Lung (tissue), 12 donors: ENCODE results near the gene NCOA7. TPM values are rescaled to one million over a fixed set of nuclear protein-coding genes. Genes with fewer than 3 reads are reported as not detected.

Source experiments
- ATAC-seq: fragments of 200-7000 bp; cut with Tn5 transposase; one replicate; pipeline ENCODE4 v1.9.1; 2020; ENCODE audit warnings: moderate number of reproducible peaks; ENCODE audit not compliant: insufficient read depth, low FRiP score
- DNase-seq, 3 donors: peaks; one replicate each; pipeline ENCODE4 v3.0.0-alpha.2; 2013 to 2017
- H3K27ac ChIP-seq, 2 donors: one replicate each; pipeline ENCODE4 v1.5.1; 2013; ENCODE audit warnings: mild to moderate bottlenecking in 2 of 2, moderate library complexity in 2 of 2, control low read depth in 1 of 2, inconsistent platforms in 1 of 2, low read depth in 1 of 2, low read length in 1 of 2
- H3K27me3 ChIP-seq, 3 donors: one replicate each; pipeline ENCODE4 v1.5.1; 2013; ENCODE audit warnings: low read length in 2 of 3; ENCODE audit not compliant: control insufficient read depth in 3 of 3, insufficient read depth in 3 of 3
- H3K36me3 ChIP-seq, 4 donors: one replicate each; pipeline ENCODE4 v1.5.1; 2013; ENCODE audit warnings: low read length in 4 of 4, mild to moderate bottlenecking in 1 of 4, moderate library complexity in 1 of 4; ENCODE audit not compliant: control insufficient read depth in 4 of 4, insufficient read depth in 4 of 4
- H3K4me1 ChIP-seq, 5 donors: one replicate each; pipeline ENCODE4 v1.5.1; 2013; ENCODE audit warnings: low read length in 5 of 5, mild to moderate bottlenecking in 2 of 5, moderate library complexity in 1 of 5; ENCODE audit not compliant: control insufficient read depth in 5 of 5, insufficient read depth in 5 of 5
- H3K4me3 ChIP-seq: one replicate; pipeline ENCODE4 v1.5.1; 2013; ENCODE audit warnings: mild to moderate bottlenecking, control low read depth, moderate library complexity
- H3K9ac ChIP-seq, 2 donors: one replicate each; pipeline ENCODE4 v1.5.1; 2013; ENCODE audit warnings: low read length in 2 of 2, control low read depth in 1 of 2; ENCODE audit not compliant: insufficient read depth in 1 of 2
- H3K9me3 ChIP-seq, 4 donors: one replicate each; pipeline ENCODE4 v1.5.1; 2013; ENCODE audit warnings: low read length in 3 of 4, mild to moderate bottlenecking in 1 of 4, moderate library complexity in 1 of 4; ENCODE audit not compliant: control insufficient read depth in 4 of 4, insufficient read depth in 3 of 4
- whole genome bisulfite sequencing, 2 donors: extraction: QIAGEN DNeasy Blood & Tissue Kit; methylation state at CpG; one replicate each; pipeline ENCODE4 v1.1.7; 2013; 5-methylcytosine and 5-hydroxymethylcytosine counted together
- polyA plus RNA-seq, 2 donors: library from polyadenylated mRNA; stranded (reverse); fragments of 200-250 nt; gene quantifications; one replicate each; pipeline ENCODE4 v1.2.1, GENCODE V29; 2013
- total RNA-seq, 2 donors: library from RNA; depleted of rRNA in 1 of 2; stranded (reverse); fragments of >200 nt in 1 of 2; gene quantifications; one replicate each; pipeline ENCODE4 v1.2.1, GENCODE V29; 2014 to 2021
- TF ChIP-seq, protein P1 (sequence below): IDR thresholded peaks from 2 replicates; pipeline ENCODE4 v1.5.1; 2012; ENCODE audit warnings: mild to moderate bottlenecking; ENCODE audit errors: control extremely low read depth, extremely low read depth
- donor health status: control.
- donor health status: control.
- donor health status: Bipolar disorder and iron deficiency.
- donor health status: healthy.
- donor health status: DM: yes; HTN: yes; CAD: no.

The NCOA7 gene
- total and polyA plus RNA-seq, 4 donors, result 28.9 to 81.4 (median 57.2) TPM

GRCh38 chr6:125855783-125856182 is 65.0 kb downstream of the NCOA7 start:
- Histone ChIP-seq H3K36me3 (peaks cover 0 to 3% (median under 1%) of the 10 kb centered on the region in 4 donors), H3K9ac (no peak overlapping the region), H3K27ac (no peak overlapping the region), H3K4me1 (no peaks in the 10 kb centered on the region), H3K4me3 (no peak overlapping the region), H3K27me3 (no peaks in the 10 kb centered on the region), H3K9me3 (no peaks in the 10 kb centered on the region)
- DNase-seq (no peak), ATAC-seq (no peak)
- 91 to 96% methylated on average over 6 of the region's 6 CpGs for WGBS, 2 donors
- TF ChIP-seq, protein P1, sequence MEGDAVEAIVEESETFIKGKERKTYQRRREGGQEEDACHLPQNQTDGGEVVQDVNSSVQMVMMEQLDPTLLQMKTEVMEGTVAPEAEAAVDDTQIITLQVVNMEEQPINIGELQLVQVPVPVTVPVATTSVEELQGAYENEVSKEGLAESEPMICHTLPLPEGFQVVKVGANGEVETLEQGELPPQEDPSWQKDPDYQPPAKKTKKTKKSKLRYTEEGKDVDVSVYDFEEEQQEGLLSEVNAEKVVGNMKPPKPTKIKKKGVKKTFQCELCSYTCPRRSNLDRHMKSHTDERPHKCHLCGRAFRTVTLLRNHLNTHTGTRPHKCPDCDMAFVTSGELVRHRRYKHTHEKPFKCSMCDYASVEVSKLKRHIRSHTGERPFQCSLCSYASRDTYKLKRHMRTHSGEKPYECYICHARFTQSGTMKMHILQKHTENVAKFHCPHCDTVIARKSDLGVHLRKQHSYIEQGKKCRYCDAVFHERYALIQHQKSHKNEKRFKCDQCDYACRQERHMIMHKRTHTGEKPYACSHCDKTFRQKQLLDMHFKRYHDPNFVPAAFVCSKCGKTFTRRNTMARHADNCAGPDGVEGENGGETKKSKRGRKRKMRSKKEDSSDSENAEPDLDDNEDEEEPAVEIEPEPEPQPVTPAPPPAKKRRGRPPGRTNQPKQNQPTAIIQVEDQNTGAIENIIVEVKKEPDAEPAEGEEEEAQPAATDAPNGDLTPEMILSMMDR, result no peak

GRCh38 chr6:125857846-125858245 is 67.1 kb downstream of the NCOA7 start:
- TF ChIP-seq, protein P1, result no peak
- DNase-seq (no peak), ATAC-seq (no peak)
- Histone ChIP-seq H3K4me3 (no peak overlapping the region), H3K4me1 (no peaks in the 10 kb centered on the region), H3K9ac (no peak overlapping the region), H3K27ac (no peak overlapping the region), H3K36me3 (peaks cover 0 to 3% (median under 1%) of the 10 kb centered on the region in 4 donors), H3K27me3 (no peaks in the 10 kb centered on the region), H3K9me3 (no peaks in the 10 kb centered on the region)
- WGBS, 2 donors, result 84 to 93% methylated on average over 6 of the region's 6 CpGs

GRCh38 chr6:125858427-125859320 is 67.9 kb downstream of the NCOA7 start:
- no peaks in the 10 kb centered on the region for H3K9me3 ChIP-seq
- H3K9ac ChIP-seq, result no peak overlapping the region
- 49 to 56% methylated on average over 7 of the region's 7 CpGs for WGBS, 2 donors
- H3K4me3 ChIP-seq, result no peak overlapping the region
- ATAC-seq (peak; percentile 84), DNase-seq (peak; percentile 55 to 73 (median 57))
- no peaks in the 10 kb centered on the region for H3K4me1 ChIP-seq
- H3K27ac ChIP-seq, result no peak overlapping the region
- H3K36me3 ChIP-seq, result peaks cover 0 to 3% (median under 1%) of the 10 kb centered on the region in 4 donors
- TF ChIP-seq, protein P1, result peak; percentile 57
- no peaks in the 10 kb centered on the region for H3K27me3 ChIP-seq
